ENCODE measurements around the gene ATF7.
"Not testable (repeated sequence)": the region's sequence is repeated elsewhere in the genome, so short reads cannot be mapped to it uniquely, and the experiment has no call there.

- TF ChIP-seq CTCF (conservative IDR thresholded peaks at IDR 0.05); EZH2 (IDR thresholded peaks at IDR 0.05; ENCODE audit: low read depth): not testable (repeated sequence)
Observed at GRCh38 chr12:53635708-53636107, 9.5 kb upstream of the ATF7 start.

Measured in PC-9 (cell line).